Erythroblast (primary cell): ENCODE measurements around the gene USP26.

ENCODE experiments used
- GATA1 ChIP-seq: IDR thresholded peaks from 2 replicates; pipeline ENCODE4 v1.6.1; 2011; ENCODE audit warnings: low read depth, mild to moderate bottlenecking, control low read depth, low read length, moderate library complexity
- POLR2A ChIP-seq: IDR thresholded peaks from 2 replicates; pipeline ENCODE4 v1.6.1; 2011; ENCODE audit warnings: mild to moderate bottlenecking, low read length

DNA sequence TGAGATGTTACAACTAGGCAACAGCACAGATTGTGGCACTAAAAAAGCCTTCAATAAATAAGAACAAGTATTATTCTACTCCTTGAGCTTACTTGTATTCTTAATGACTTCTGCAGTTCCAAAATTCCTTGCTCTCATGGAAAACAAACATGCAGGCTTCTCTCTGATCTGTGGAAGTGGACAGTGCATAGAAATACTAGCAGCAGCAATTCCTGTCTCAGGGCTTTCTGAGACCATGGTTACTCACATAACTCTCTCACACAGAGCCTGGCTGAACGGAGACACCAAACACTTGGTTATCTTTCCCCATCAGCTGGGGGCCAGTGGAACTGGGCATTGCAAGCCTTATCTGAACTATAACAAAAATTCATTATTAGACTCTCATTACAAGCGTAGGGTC lies 106.1 kb downstream of the USP26 start:
- TF ChIP-seq POLR2A (no peak), GATA1 (no peak)
